Measurements from ENCODE around the gene GALNT6.

GRCh38 chr12:51413149-51413548 lies 21.9 kb upstream of the GALNT6 start:
- TF ChIP-seq, protein P1, sequence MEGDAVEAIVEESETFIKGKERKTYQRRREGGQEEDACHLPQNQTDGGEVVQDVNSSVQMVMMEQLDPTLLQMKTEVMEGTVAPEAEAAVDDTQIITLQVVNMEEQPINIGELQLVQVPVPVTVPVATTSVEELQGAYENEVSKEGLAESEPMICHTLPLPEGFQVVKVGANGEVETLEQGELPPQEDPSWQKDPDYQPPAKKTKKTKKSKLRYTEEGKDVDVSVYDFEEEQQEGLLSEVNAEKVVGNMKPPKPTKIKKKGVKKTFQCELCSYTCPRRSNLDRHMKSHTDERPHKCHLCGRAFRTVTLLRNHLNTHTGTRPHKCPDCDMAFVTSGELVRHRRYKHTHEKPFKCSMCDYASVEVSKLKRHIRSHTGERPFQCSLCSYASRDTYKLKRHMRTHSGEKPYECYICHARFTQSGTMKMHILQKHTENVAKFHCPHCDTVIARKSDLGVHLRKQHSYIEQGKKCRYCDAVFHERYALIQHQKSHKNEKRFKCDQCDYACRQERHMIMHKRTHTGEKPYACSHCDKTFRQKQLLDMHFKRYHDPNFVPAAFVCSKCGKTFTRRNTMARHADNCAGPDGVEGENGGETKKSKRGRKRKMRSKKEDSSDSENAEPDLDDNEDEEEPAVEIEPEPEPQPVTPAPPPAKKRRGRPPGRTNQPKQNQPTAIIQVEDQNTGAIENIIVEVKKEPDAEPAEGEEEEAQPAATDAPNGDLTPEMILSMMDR (IDR thresholded peaks at IDR 0.05), result no peak
- TF ChIP-seq POLR2A (IDR thresholded peaks at IDR 0.05) (no peak), POLR2AphosphoS5 (IDR thresholded peaks at IDR 0.05) (no peak)
